ENCODE results near the gene SCN5A.
"Not testable (repeated sequence)": the region's sequence is repeated elsewhere in the genome, so short reads cannot be mapped to it uniquely, and the experiment has no call there.

Gene SCN5A

DNA sequence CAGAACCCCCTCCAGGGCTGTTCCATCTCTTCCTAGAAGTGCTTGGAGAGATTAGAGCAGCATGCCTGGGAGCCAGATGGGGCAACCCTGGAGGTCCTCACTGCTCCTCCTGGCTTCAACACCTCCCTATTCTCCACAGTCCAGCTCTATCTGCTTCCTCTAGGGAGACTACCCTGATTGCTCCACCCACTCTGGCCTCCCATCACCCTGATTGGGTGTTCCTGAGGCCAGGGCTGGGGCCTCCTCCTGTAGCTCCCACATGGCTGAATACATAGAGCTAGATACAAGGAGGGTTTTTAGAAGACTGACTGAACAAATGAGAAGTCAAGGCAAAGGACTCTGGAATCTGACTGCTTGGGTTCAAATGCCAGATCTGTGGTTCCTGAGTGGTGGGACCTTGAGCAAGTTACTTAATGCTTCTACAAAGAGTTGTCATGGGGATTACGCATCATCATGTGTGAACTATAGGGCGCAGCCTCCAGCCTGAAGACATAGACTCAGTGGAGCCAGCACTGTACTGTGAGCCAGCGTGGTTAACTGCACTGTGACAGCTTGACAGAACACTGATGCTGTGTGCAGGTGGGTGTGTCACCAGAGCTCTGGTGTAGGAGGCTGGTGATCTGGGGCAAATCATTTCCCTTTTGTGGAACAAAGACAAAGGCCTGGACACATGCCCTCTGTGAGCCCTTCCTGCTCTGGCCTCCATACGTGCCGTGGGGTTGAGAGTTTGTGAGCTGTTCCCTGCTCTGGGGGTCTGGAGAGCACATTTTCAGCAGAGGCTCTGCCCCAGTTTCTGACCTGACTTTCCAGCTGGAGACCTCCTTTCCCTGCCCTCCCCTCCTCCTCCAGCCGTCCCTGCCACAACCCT, 74.8 kb downstream of the SCN5A start:
- DNase-seq = no peak
- in situ Hi-C loops (cut with HindIII; ENCODE audit: low pct_ligation_motif_present, low pct_unique_long_range_greater_than_20kb, low sequenced_read_pairs) = no loop called here

DNA sequence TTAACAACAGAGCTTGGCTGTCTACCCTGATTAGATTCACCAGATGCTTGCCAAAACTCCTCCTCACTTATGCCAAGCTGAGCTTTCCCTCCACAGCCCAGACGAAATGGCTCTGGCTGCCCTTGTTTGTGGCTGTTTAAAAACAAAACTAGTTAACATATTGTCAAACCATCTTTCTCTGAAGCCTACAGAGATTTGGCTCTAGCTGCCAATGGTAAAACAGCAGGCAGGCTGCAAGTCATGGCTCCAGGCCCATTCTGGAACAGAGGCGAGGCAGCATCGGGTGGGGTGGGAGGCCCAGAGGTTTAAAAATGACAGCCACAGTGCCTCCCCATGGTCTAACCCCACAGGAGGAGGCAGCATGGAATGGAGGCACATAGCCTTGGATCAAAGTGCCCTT, 75.9 kb downstream of the SCN5A start:
- no peak for DNase-seq
- in situ Hi-C loops (cut with HindIII; ENCODE audit: low pct_ligation_motif_present, low pct_unique_long_range_greater_than_20kb, low sequenced_read_pairs) = no loop called here

- DNase-seq = no peak
- in situ Hi-C loops (cut with HindIII; ENCODE audit: low pct_ligation_motif_present, low pct_unique_long_range_greater_than_20kb, low sequenced_read_pairs) = no loop called here
Measured at GRCh38 chr3:38573111-38573510, 76.4 kb downstream of the SCN5A start.

- DNase-seq = no peak
- in situ Hi-C loops (cut with HindIII; ENCODE audit: low pct_ligation_motif_present, low pct_unique_long_range_greater_than_20kb, low sequenced_read_pairs) = no loop called here
Measured at GRCh38 chr3:38567498-38567897, 82.0 kb downstream of the SCN5A start.

- in situ Hi-C loops (cut with HindIII; ENCODE audit: low pct_ligation_motif_present, low pct_unique_long_range_greater_than_20kb, low sequenced_read_pairs); DNase-seq: not testable (repeated sequence)
Measured at GRCh38 chr3:38566794-38567193, 82.7 kb downstream of the SCN5A start.

GRCh38 chr3:38566215-38566528, 83.3 kb downstream of the SCN5A start:
- no peak for DNase-seq
- in situ Hi-C loops (cut with HindIII; ENCODE audit: low pct_ligation_motif_present, low pct_unique_long_range_greater_than_20kb, low sequenced_read_pairs) = no loop called here

GRCh38 chr3:38565339-38566214, 83.9 kb downstream of the SCN5A start:
- no peak for DNase-seq
- in situ Hi-C loops (cut with HindIII; ENCODE audit: low pct_ligation_motif_present, low pct_unique_long_range_greater_than_20kb, low sequenced_read_pairs) = no loop called here

DNA sequence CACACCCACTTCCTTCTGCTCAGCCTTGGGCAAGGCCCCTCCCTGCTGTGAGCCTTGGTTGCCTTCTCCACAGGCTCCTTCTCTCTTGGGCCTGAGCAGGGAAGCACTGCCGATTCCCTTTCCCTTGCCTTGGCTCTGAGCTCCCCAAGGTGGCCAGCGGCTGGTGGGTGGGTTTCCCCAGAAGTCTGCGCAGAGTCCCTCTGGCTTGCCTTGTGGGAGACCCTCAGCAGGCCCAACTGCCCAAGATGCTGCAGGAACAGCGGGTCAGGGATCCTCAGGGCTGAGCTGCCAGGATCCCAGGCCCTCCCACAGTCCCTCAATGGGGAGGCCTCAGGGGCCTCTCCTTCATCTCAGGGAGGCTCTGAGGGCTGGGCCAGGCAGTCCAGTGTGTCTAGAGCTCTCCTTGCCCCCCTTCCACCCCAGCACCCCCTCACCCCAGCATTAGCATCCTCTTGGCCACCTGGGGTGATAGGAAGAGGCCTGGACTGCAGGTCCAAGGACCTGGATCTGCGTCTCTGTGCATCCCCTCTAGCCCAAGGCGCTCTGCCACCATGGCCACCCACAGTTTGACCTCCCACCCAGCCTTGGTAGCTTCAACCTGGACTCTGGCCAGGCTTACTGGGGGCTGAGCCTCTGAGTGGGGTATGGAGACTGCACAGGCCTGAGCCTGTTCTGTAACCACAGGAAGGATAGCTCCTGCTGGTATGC, 84.7 kb downstream of the SCN5A start:
- DNase-seq = no peak
- in situ Hi-C loops (cut with HindIII; ENCODE audit: low pct_ligation_motif_present, low pct_unique_long_range_greater_than_20kb, low sequenced_read_pairs) = no loop called here

GRCh38 chr3:38563886-38564270, 85.6 kb downstream of the SCN5A start:
- in situ Hi-C loops (cut with HindIII; ENCODE audit: low pct_ligation_motif_present, low pct_unique_long_range_greater_than_20kb, low sequenced_read_pairs) = no loop called here
- no peak for DNase-seq

- DNase-seq = no peak
- in situ Hi-C loops (cut with HindIII; ENCODE audit: low pct_ligation_motif_present, low pct_unique_long_range_greater_than_20kb, low sequenced_read_pairs) = no loop called here
Measured at GRCh38 chr3:38563070-38563885, 86.2 kb downstream of the SCN5A start.

DNA sequence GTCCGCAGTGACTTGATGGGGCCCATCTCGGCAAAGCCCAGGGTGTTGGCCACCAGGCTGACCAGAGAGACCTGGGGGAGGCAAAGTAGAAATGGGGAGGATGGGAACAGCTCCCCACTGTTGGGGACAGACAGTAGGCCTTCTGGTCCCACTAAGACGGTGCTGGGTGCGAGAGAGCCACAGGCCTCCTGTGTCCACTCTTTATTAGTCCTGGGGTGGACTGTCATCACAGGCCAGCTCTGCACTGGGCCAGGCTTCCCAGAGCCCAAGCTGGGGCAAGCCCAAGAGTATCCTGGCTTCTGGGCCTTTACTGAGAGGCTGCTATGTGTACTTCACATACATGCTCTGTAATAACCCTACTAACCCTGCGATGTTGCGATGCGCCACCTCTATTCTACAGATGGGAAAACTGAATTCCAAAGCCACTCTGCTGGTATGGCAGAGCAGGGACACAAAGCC, 87.0 kb downstream of the SCN5A start:
- DNase-seq = no peak
- in situ Hi-C loops (cut with HindIII; ENCODE audit: low pct_ligation_motif_present, low pct_unique_long_range_greater_than_20kb, low sequenced_read_pairs) = no loop called here

- in situ Hi-C loops (cut with HindIII; ENCODE audit: low pct_ligation_motif_present, low pct_unique_long_range_greater_than_20kb, low sequenced_read_pairs) = no loop called here
- DNase-seq = no peak
Measured at GRCh38 chr3:38561746-38562466, 87.6 kb downstream of the SCN5A start.

DNA sequence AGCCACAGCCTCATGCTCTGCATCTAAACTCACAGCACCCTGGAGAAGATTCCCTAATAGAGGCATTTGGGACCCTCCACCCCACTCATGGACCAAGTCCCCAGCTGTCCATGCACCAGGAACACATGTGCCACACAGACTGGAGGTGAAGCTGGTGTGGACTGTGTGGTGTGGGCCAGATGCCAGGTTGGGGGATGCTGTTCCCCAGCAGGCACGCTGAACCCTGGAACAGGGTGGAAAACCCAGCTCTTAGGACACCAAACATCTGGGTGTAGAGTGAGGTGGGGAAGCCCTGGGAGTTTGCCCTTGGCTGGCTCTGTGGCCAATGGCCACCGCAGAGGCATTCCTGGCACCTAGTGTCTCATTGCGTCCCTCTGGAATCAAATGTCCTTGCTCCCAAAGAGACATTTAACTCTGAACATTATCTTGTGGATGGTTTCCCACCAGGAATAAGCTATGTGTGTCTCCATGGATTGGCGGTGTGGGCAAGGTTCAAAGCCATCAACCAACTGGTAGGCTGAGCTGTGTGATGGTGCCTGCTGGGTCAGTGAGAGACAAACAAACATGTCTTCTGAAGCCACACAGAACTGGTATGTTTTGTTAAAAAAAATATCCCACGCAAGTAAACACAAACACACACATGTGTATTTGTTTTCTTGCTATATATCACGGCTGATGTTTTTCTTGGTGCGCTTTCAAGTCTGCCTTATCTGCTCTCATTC, 88.3 kb downstream of the SCN5A start:
- in situ Hi-C loops (cut with HindIII; ENCODE audit: low pct_ligation_motif_present, low pct_unique_long_range_greater_than_20kb, low sequenced_read_pairs) = no loop called here
- no peak for DNase-seq

- in situ Hi-C loops (cut with HindIII; ENCODE audit: low pct_ligation_motif_present, low pct_unique_long_range_greater_than_20kb, low sequenced_read_pairs) = no loop called here
Measured at GRCh38 chr3:38560284-38560683, 89.2 kb downstream of the SCN5A start.

GRCh38 chr3:38558864-38559263, 90.6 kb downstream of the SCN5A start:
- DNase-seq = no peak
- in situ Hi-C loops (cut with HindIII; ENCODE audit: low pct_ligation_motif_present, low pct_unique_long_range_greater_than_20kb, low sequenced_read_pairs) = no loop called here

More at GRCh38 chr3:38560284-38560683, 89.2 kb downstream of the SCN5A start:
- no peak for DNase-seq

GRCh38 chr3:38556640-38557358, 92.7 kb downstream of the SCN5A start:
- no peak for DNase-seq
- in situ Hi-C loops (cut with HindIII; ENCODE audit: low pct_ligation_motif_present, low pct_unique_long_range_greater_than_20kb, low sequenced_read_pairs) = no loop called here

- in situ Hi-C loops (cut with HindIII; ENCODE audit: low pct_ligation_motif_present, low pct_unique_long_range_greater_than_20kb, low sequenced_read_pairs) = no loop called here
Measured at GRCh38 chr3:38555926-38556325, 93.6 kb downstream of the SCN5A start.

More at GRCh38 chr3:38555926-38556325, 93.6 kb downstream of the SCN5A start:
- DNase-seq = no peak
